Mesodermal cell (in vitro differentiated cells): ENCODE measurements around the gene RRP9. TPM values are rescaled to one million over a fixed set of nuclear protein-coding genes. Genes with fewer than 3 reads are reported as not detected.
"Not testable (repeated sequence)": the region's sequence is repeated elsewhere in the genome, so short reads cannot be mapped to it uniquely, and the experiment has no call there.

Source experiments
- H3K27ac ChIP-seq: 2 replicates; pipeline ENCODE4 v1.7.0; 2013; ENCODE audit warnings: mild to moderate bottlenecking, low read depth, low read length, moderate library complexity; ENCODE audit not compliant: severe bottlenecking
- H3K36me3 ChIP-seq: 2 replicates; pipeline ENCODE4 v1.7.1; 2013; ENCODE audit warnings: mild to moderate bottlenecking, low read length, moderate library complexity; ENCODE audit not compliant: control insufficient read depth, insufficient read depth
- H3K4me1 ChIP-seq: one replicate; pipeline ENCODE4 v1.7.1; 2013; ENCODE audit warnings: mild to moderate bottlenecking, low read length; ENCODE audit not compliant: insufficient read depth, control insufficient read depth, poor library complexity, severe bottlenecking
- H3K4me3 ChIP-seq: 2 replicates; pipeline ENCODE4 v1.7.0; 2013; ENCODE audit warnings: low read length, control low read depth, mild to moderate bottlenecking; ENCODE audit not compliant: insufficient read depth, poor library complexity, severe bottlenecking; ENCODE audit errors: extremely low read depth
- H3K9me3 ChIP-seq: 2 replicates; pipeline ENCODE4 v1.7.1; 2013; ENCODE audit warnings: mild to moderate bottlenecking, low read length, moderate library complexity; ENCODE audit not compliant: control insufficient read depth
- WGBS, 2 experiments: methylation state at CpG; one replicate each; pipeline ENCODE4 v1.1.5; 2013; ENCODE audit warnings: missing lambda C conversion rate in 2 of 2; ENCODE audit not compliant: insufficient coverage in 2 of 2; 5-methylcytosine and 5-hydroxymethylcytosine counted together
- polyA plus RNA-seq, 2 experiments: library from polyadenylated mRNA; stranded (reverse); fragments of 50-300 nt; gene quantifications; one replicate each; pipeline ENCODE4 v1.2.3, GENCODE V29; 2013

The RRP9 gene, protein sequence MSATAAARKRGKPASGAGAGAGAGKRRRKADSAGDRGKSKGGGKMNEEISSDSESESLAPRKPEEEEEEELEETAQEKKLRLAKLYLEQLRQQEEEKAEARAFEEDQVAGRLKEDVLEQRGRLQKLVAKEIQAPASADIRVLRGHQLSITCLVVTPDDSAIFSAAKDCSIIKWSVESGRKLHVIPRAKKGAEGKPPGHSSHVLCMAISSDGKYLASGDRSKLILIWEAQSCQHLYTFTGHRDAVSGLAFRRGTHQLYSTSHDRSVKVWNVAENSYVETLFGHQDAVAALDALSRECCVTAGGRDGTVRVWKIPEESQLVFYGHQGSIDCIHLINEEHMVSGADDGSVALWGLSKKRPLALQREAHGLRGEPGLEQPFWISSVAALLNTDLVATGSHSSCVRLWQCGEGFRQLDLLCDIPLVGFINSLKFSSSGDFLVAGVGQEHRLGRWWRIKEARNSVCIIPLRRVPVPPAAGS
- polyA plus RNA-seq (2013, experiment 1 of 2) = 17.2 TPM
- polyA plus RNA-seq (2013, experiment 2 of 2) = 13.6 TPM

DNA sequence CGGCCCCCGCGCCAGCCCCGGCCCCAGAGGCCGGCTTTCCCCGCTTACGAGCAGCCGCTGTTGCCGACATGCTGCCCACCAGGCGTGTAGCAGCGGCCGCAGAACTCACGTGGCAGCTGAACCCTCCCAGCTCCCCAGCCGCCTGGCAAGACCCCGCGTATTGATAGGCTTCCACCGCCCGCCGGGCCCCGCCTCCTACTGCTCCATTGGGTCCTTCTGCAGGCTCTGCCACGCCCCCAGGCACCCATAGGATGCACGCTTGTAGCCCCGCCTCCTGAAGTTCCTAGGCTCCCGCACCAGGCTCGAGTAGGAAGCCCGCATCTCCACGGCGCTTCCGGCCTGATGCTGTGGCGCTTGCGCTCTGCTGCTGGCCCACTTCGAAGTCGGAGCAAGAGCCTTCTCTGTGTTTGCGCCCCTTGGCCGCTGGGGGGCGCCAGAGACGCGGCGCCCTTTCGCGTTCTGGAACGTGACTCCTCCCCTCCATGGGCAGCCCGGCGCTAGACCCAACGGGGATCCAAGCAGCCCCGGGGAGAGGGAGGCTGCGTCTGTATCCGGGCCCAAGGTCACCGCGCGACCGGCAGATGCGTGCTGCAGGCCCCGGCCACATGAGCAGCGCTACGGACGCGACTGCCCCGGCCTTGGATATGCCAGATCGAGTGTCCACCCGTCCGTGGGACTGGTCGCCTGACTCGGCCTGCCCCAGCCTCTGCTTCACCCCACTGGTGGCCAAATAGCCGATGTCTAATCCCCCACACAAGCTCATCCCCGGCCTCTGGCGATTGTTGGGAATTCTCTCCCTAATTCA lies at the start of gene RRP9, which contains the start of gene PARP3:
Gene RRP9 (minus strand): TSS at position 107 of the 805 bp plus-strand sequence. CDS start 37 bp downstream, at position 70.
Gene PARP3 (plus strand): TSS at position 566 of the 805 bp plus-strand sequence. CDS start 993 bp downstream, outside the sequence.
- Histone ChIP-seq H3K27ac (peak within 1 kb of the TSS; percentile 72), H3K4me3 (peak within 1 kb of the TSS; percentile 75), H3K9me3 (no peaks in the 10 kb centered on the region), H3K4me1 (peaks cover 18% of the 10 kb centered on the region), H3K36me3 (peaks cover 26% of the 10 kb centered on the region)
- 6 to 7% methylated on average over 67 of the region's 67 CpGs for WGBS, 2 experiments

DNA sequence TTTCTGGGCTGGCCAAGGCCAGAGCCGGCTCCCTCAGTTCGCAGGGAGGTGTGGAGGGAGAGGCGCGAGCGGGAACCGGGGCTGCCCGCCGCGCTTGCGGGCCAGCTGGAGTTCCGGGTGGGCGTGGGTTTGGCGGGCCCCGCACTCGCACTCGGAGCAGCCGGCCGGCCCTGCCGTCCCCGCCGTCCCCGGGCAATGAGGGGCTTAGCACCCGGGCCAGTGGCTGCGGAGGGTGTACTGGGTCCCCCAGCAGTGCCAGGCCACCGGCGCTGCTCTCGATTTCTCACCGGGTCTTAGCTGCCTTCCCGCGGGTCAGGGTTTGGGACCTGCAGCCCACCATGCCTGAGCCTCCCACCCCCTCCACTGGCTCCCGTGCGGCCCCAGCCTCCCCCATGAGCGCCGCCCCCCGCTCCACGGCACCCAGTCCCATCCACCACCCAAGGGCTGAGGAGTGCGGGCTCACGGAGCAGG lies 48.8 kb upstream of the RRP9 start:
- not testable (repeated sequence) for H3K9me3 ChIP-seq, H3K4me3 ChIP-seq, H3K27ac ChIP-seq
- H3K4me1 ChIP-seq = peaks cover 14% of the 10 kb centered on the region
- H3K36me3 ChIP-seq = peaks cover 45% of the 10 kb centered on the region
- 97% methylated on average over 18 to 24 of the region's 38 CpGs for WGBS, 2 experiments

DNA sequence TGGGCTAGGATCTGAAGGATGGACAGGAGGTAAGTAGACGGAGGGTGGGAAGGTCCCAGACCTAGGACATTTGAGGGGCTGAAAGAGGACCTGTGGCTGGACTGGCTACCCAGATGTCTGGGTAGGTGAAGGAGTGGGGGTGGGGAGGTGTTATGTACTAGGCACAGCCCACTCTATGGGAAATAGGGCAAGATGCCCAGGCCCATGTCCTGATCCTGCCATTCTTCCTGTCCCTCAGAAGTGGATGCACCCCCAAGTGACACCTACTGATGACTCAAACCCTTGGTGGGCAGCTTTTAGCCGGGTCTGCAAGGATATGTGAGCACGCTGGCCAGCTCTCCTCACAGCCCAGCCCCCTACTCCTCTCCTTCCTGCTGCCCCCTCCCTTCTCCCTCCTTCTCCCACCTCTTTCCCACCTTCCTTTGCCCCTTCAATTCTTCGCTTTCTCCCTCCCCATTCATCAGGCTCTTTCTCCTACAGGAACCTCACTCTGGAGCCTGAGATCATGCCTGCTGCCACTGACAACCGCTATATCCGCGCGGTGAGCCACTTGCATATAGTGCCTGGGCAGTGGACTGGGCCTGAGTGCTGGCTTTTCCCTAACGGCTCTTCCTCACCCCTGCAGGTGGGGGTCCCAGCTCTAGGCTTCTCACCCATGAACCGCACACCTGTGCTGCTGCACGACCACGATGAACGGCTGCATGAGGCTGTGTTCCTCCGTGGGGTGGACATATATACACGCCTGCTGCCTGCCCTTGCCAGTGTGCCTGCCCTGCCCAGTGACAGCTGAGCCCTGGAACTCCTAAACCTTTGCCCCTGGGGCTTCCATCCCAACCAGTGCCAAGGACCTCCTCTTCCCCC lies 46.8 kb upstream of the RRP9 start:
- H3K27ac ChIP-seq = no peak overlapping the region
- no peaks in the 10 kb centered on the region for H3K9me3 ChIP-seq
- 78 to 87% methylated on average over 14 to 15 of the region's 15 CpGs for WGBS, 2 experiments
- peaks cover 26% of the 10 kb centered on the region for H3K36me3 ChIP-seq
- H3K4me3 ChIP-seq = no peak overlapping the region
- peaks cover 9% of the 10 kb centered on the region for H3K4me1 ChIP-seq

GRCh38 chr3:51987568-51987967 lies 45.9 kb upstream of the RRP9 start:
- H3K9me3 ChIP-seq = no peaks in the 10 kb centered on the region
- peaks cover 8% of the 10 kb centered on the region for H3K4me1 ChIP-seq
- 85 to 93% methylated on average over 5 of the region's 7 CpGs for WGBS, 2 experiments
- no peak overlapping the region for H3K4me3 ChIP-seq
- H3K27ac ChIP-seq = no peak overlapping the region
- H3K36me3 ChIP-seq = peaks cover 17% of the 10 kb centered on the region

DNA sequence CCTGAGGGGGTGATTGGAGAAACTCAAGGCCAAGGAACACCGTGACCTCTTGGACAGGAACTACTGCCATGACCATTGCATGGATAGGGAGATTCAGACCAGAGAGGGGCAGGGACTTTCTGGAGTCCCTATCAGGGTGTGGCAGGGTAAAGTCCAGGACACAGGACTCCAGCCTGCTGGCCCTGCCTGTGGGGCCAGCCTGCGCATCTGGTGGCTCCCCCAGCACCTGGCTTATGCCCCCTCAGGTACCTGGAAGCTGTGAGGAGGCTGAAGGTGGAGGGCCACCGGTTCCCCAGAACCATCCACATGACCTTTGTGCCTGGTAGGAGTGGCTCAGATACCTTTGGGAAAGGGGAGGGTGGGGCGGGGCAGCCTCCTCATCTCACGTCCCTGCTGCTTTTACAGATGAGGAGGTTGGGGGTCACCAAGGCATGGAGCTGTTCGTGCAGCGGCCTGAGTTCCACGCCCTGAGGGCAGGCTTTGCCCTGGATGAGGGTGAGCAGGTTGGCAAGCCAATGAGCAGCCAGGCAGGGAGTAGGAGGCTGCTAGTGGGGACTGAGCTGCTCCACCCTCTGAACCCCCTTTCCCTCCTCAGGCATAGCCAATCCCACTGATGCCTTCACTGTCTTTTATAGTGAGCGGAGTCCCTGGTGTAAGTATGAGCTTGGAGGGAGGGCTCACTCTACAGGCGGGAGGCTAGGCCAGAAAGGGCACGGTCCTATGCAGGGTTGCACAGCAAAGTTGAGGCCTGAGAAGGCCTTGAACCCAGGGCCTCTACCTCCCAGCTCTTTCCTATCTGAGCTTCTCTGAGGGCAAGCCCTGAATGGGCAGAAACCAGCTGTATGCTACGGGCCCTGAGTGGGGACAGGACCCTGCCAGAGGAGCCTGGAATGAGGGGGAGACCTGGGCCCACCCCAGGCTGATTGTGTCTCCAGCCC lies 44.6 kb upstream of the RRP9 start:
- WGBS, 2 experiments = 80 to 94% methylated on average over 7 to 8 of the region's 12 CpGs
- H3K9me3 ChIP-seq = no peaks in the 10 kb centered on the region
- peaks cover 4% of the 10 kb centered on the region for H3K36me3 ChIP-seq
- H3K4me3 ChIP-seq = no peak overlapping the region
- H3K27ac ChIP-seq = no peak overlapping the region
- H3K4me1 ChIP-seq = peaks cover 5% of the 10 kb centered on the region

GRCh38 chr3:51985063-51985462 lies 43.4 kb upstream of the RRP9 start:
- Histone ChIP-seq H3K27ac (no peak overlapping the region), H3K9me3 (no peaks in the 10 kb centered on the region), H3K4me3 (no peak overlapping the region), H3K36me3 (peaks cover 12% of the 10 kb centered on the region), H3K4me1 (peaks cover 5% of the 10 kb centered on the region)
- WGBS, 2 experiments = 89 to 100% methylated on average over 3 of the region's 6 CpGs

- H3K9me3 ChIP-seq = no peaks in the 10 kb centered on the region
- H3K36me3 ChIP-seq = peaks cover 12% of the 10 kb centered on the region
- no peak overlapping the region for H3K27ac ChIP-seq
- H3K4me3 ChIP-seq = no peak overlapping the region
- peaks cover 5% of the 10 kb centered on the region for H3K4me1 ChIP-seq
These were observed 42.6 kb upstream of the RRP9 start for GRCh38 chr3:51984269-51984647.

- Histone ChIP-seq H3K4me3 (peak overlapping the region; percentile 56), H3K9me3 (no peaks in the 10 kb centered on the region), H3K36me3 (peaks cover 12% of the 10 kb centered on the region), H3K4me1 (peaks cover 5% of the 10 kb centered on the region), H3K27ac (peak overlapping the region; percentile 94)
- WGBS, 2 experiments = 86 to 87% methylated on average over 17 to 20 of the region's 22 CpGs
These were observed 42.0 kb upstream of the RRP9 start for GRCh38 chr3:51983578-51984268.
